ENCODE measurements around the gene DPYSL4. TPM values are rescaled to one million over a fixed set of nuclear protein-coding genes. Genes with fewer than 3 reads are reported as not detected.

DPYSL4 gene
- total RNA-seq, 1 experiment from 2014 or later, result 9.9 TPM

- H3K4me3 ChIP-seq (ENCODE audit: low read depth in 2 of 2, low read length in 2 of 2), result no peak overlapping the region
- no peak for TF ChIP-seq TCF7L2 (IDR thresholded peaks at IDR 0.05; ENCODE audit: low read depth, low read length)
- no peak for TF ChIP-seq SIN3A (IDR thresholded peaks at IDR 0.05; ENCODE audit: borderline replicate concordance, insufficient read depth, low read depth, low read length)
- TF ChIP-seq POLR2AphosphoS5 (IDR thresholded peaks at IDR 0.05; ENCODE audit: low read depth, low read length), result no peak
- no peak for TF ChIP-seq CTCF (IDR thresholded peaks at IDR 0.05)
- TF ChIP-seq REST (IDR thresholded peaks at IDR 0.05; ENCODE audit: insufficient read depth in 1 of 2, low read depth in 2 of 2, low read length in 1 of 2), result no peak
- H3K9me3 ChIP-seq (ENCODE audit: control insufficient read depth, insufficient read depth, low read depth, low read length), result no peaks in the 10 kb centered on the region
- in situ Hi-C loops (cut with HindIII; ENCODE audit: low pct_unique_long_range_greater_than_20kb, low sequenced_read_pairs) (no loop called here), intact Hi-C loops (cut with micrococcal nuclease; ENCODE audit: unreplicated experiment) (no loop called here)
- CTCF ChIA-PET, result no interaction called here
- no peak for DNase-seq (ENCODE audit: low read depth, low spot score)
- POLR2A ChIA-PET, result no interaction called here
- BruUV-seq (replicated peaks), result no TSS peak
- H3K4me1 ChIP-seq (ENCODE audit: control insufficient read depth, insufficient read depth, low read length), result no peaks in the 10 kb centered on the region
- no peaks in the 10 kb centered on the region for H3K27me3 ChIP-seq (ENCODE audit: control insufficient read depth, insufficient read depth, low read length)
- no peaks in the 10 kb centered on the region for H3K36me3 ChIP-seq (ENCODE audit: control insufficient read depth, insufficient read depth, low read length)
- ATAC-seq, result no peak
- H3K27ac ChIP-seq (ENCODE audit: low read length), result no peak overlapping the region
Measured at GRCh38 chr10:132207536-132208461, 21.1 kb downstream of the DPYSL4 start.

- intact Hi-C loops (cut with micrococcal nuclease; ENCODE audit: unreplicated experiment) (no loop called here), in situ Hi-C loops (cut with HindIII; ENCODE audit: low pct_unique_long_range_greater_than_20kb, low sequenced_read_pairs) (no loop called here)
- TF ChIP-seq REST (IDR thresholded peaks at IDR 0.05; ENCODE audit: insufficient read depth in 1 of 2, low read depth in 2 of 2, low read length in 1 of 2) (no peak), POLR2AphosphoS5 (IDR thresholded peaks at IDR 0.05; ENCODE audit: low read depth, low read length) (no peak), CTCF (IDR thresholded peaks at IDR 0.05) (no peak), SIN3A (IDR thresholded peaks at IDR 0.05; ENCODE audit: borderline replicate concordance, insufficient read depth, low read depth, low read length) (no peak), TCF7L2 (IDR thresholded peaks at IDR 0.05; ENCODE audit: low read depth, low read length) (no peak)
- ChIA-PET CTCF (no interaction called here), POLR2A (no interaction called here)
- Histone ChIP-seq H3K27me3 (ENCODE audit: control insufficient read depth, insufficient read depth, low read length) (no peaks in the 10 kb centered on the region), H3K4me1 (ENCODE audit: control insufficient read depth, insufficient read depth, low read length) (no peaks in the 10 kb centered on the region), H3K27ac (ENCODE audit: low read length) (no peak overlapping the region), H3K4me3 (ENCODE audit: low read depth in 2 of 2, low read length in 2 of 2) (no peak overlapping the region), H3K36me3 (ENCODE audit: control insufficient read depth, insufficient read depth, low read length) (no peaks in the 10 kb centered on the region), H3K9me3 (ENCODE audit: control insufficient read depth, insufficient read depth, low read depth, low read length) (no peaks in the 10 kb centered on the region)
- DNase-seq (ENCODE audit: low read depth, low spot score) (no peak), ATAC-seq (no peak)
- BruUV-seq (replicated peaks), result no TSS peak
Measured at GRCh38 chr10:132208462-132209050, 21.8 kb downstream of the DPYSL4 start.

Data from Panc1 (cell line).